Endothelial cell of umbilical vein (primary cell): Measurements from ENCODE around the gene HDAC11. TPM values are rescaled to one million over a fixed set of nuclear protein-coding genes. Genes with fewer than 3 reads are reported as not detected.

Experiments
- BruUV-seq: library from RNA; stranded (reverse); fragments of 400-500 nt; replicated peaks from 2 replicates; lab custom pipeline; 2021; lab: Mats Ljungman, UMichigan
- CTCF ChIA-PET: fragments of 300-600, 350-600 bp; sonication (Branson Sonifier 250); formaldehyde crosslinking; loops from one replicate; lab custom pipeline; 2021; ENCODE audit warnings: antibody characterized with exemption, inconsistent platforms; lab: Charles Lee
- POLR2A ChIA-PET: fragments of 300-600, 350-600 bp; sonication (Branson Sonifier 250); formaldehyde crosslinking; loops from one replicate; lab custom pipeline; 2021; ENCODE audit warnings: antibody characterized with exemption, inconsistent platforms; lab: Charles Lee
- DNase-seq: peaks from one replicate; pipeline ENCODE4 v3.0.0-alpha.2; 2011; ENCODE audit warnings: low read depth, low spot score
- FAIRE-seq: peaks from 2 replicates; lab custom pipeline; 2011; peaks lifted over from hg19 to GRCh38; lab: Jason Lieb, UNC
- H2AFZ ChIP-seq: 2 replicates; pipeline ENCODE4 v1.6.0; 2012; ENCODE audit warnings: low read depth, low read length, control low read depth, inconsistent platforms
- H3K27ac ChIP-seq: 2 replicates; pipeline ENCODE4 v1.5.1; 2011; ENCODE audit warnings: low read depth, mild to moderate bottlenecking, control low read depth, low read length, moderate library complexity; ENCODE audit not compliant: insufficient read depth
- H3K27me3 ChIP-seq, 2 experiments: 2 replicates each; pipeline versions ENCODE4 v1.6.0 to v1.6.1; 2011; ENCODE audit warnings: low read length in 2 of 2, mixed read lengths in 1 of 2; ENCODE audit not compliant: control insufficient read depth in 2 of 2, insufficient read depth in 2 of 2
- H3K36me3 ChIP-seq, 2 experiments: 2 replicates in 1 of 2; 3 replicates in 1 of 2; pipeline ENCODE4 v1.5.1; 2011; ENCODE audit warnings: low read length in 2 of 2, mild to moderate bottlenecking in 1 of 2, moderate library complexity in 1 of 2; ENCODE audit not compliant: control insufficient read depth in 2 of 2, insufficient read depth in 2 of 2; ENCODE audit errors: extremely low read depth in 1 of 2
- H3K4me1 ChIP-seq: 3 replicates; pipeline ENCODE4 v1.5.1; 2011; ENCODE audit warnings: mild to moderate bottlenecking, low read length; ENCODE audit not compliant: control insufficient read depth, insufficient read depth; ENCODE audit errors: extremely low read depth
- H3K4me2 ChIP-seq: 2 replicates; pipeline ENCODE4 v1.6.1; 2011; ENCODE audit warnings: low read length, control low read depth, mixed read lengths; ENCODE audit not compliant: insufficient read depth
- H3K4me3 ChIP-seq, 3 experiments: fragments of 200-600 bp in 1 of 3; sonication (generic), shearing (Covaris generic) in 1 of 3; replicated peaks in 1 of 3; 2 replicates each; pipeline ENCODE4 v1.5.1; 2011 to 2016; ENCODE audit warnings: control low read depth in 3 of 3, low read length in 3 of 3, mild to moderate bottlenecking in 2 of 3, inconsistent platforms in 1 of 3, low read depth in 1 of 3, moderate library complexity in 1 of 3; ENCODE audit not compliant: insufficient read depth in 1 of 3
- H3K79me2 ChIP-seq: 2 replicates; pipeline ENCODE4 v1.6.0; 2012; ENCODE audit warnings: low read length, inconsistent platforms; ENCODE audit not compliant: control insufficient read depth, insufficient read depth
- H3K9ac ChIP-seq: replicated peaks from 2 replicates; pipeline ENCODE3; 2011; ENCODE audit warnings: low read length, control low read depth; ENCODE audit not compliant: insufficient read depth; ENCODE audit errors: extremely low read depth
- H3K9me1 ChIP-seq: replicated peaks from 3 replicates; pipeline ENCODE4 v1.6.0; 2011; ENCODE audit warnings: mild to moderate bottlenecking, low read length; ENCODE audit not compliant: control insufficient read depth, insufficient read depth; ENCODE audit errors: extremely low read depth
- H3K9me3 ChIP-seq: replicated peaks from 2 replicates; pipeline ENCODE4 v1.5.1; 2012; ENCODE audit warnings: low read length, inconsistent platforms; ENCODE audit not compliant: control insufficient read depth, insufficient read depth
- H4K20me1 ChIP-seq: replicated peaks from 2 replicates; pipeline ENCODE3; 2011; ENCODE audit warnings: mild to moderate bottlenecking, low read length; ENCODE audit not compliant: control insufficient read depth, insufficient read depth; ENCODE audit errors: extremely low read depth
- EZH2 ChIP-seq: IDR thresholded peaks from 2 replicates; pipeline ENCODE4 v1.6.1; 2012; ENCODE audit warnings: borderline replicate concordance, low read depth, mild to moderate bottlenecking, moderate library complexity, low read length, inconsistent platforms; ENCODE audit not compliant: severe bottlenecking
- FOS ChIP-seq: IDR thresholded peaks from 2 replicates; pipeline ENCODE4 v1.6.1; 2011; ENCODE audit warnings: mild to moderate bottlenecking, low read length, moderate library complexity, borderline replicate concordance; ENCODE audit not compliant: insufficient read depth
- GATA2 ChIP-seq: IDR thresholded peaks from 2 replicates; pipeline ENCODE4 v1.7.0; 2011; ENCODE audit warnings: low read depth, mild to moderate bottlenecking, moderate library complexity, mixed read lengths, low read length; ENCODE audit not compliant: insufficient read length, insufficient read depth
- JUN ChIP-seq: IDR thresholded peaks from 2 replicates; pipeline ENCODE4 v1.6.1; 2011; ENCODE audit warnings: borderline replicate concordance, low read depth; ENCODE audit not compliant: insufficient read length, insufficient read depth
- MAX ChIP-seq: IDR thresholded peaks from 2 replicates; pipeline ENCODE4 v1.6.1; 2011; ENCODE audit not compliant: insufficient read depth, insufficient read length
- MYC ChIP-seq: IDR thresholded peaks from one replicate; pipeline ENCODE4 v1.6.1; 2011; ENCODE audit warnings: mild to moderate bottlenecking, low read depth, low read length
- POLR2A ChIP-seq: IDR thresholded peaks from 2 replicates; pipeline ENCODE4 v1.6.1; 2012; ENCODE audit warnings: low read depth, mild to moderate bottlenecking, control low read depth, low read length
- POLR2AphosphoS5 ChIP-seq: IDR thresholded peaks from 2 replicates; pipeline ENCODE4 v1.6.1; 2012; ENCODE audit warnings: low read depth, mild to moderate bottlenecking, control low read depth, low read length, moderate library complexity; ENCODE audit not compliant: insufficient read depth
- dilution Hi-C: fragments of 300-500 bp; cut with MboI; formaldehyde crosslinking; loops from one replicate; pipeline ENCODE4 v1.15.0; 2019; ENCODE audit warnings: low sequenced_read_pairs; ENCODE audit not compliant: extremely low pct_ligation_motif_present
- intact Hi-C: fragments of 100-400 bp; cut with micrococcal nuclease; formaldehyde crosslinking; loops from one replicate; pipeline ENCODE4 v1.10.0; 2022
- polyA plus RNA-seq, 4 experiments: library from polyadenylated mRNA; depleted of rRNA in 3 of 4; stranded (reverse) in 3 of 4; unstranded in 1 of 4; fragments of >200 nt; gene quantifications; 2 replicates each; pipeline versions ENCODE4 v1.2.1 to v1.2.3, GENCODE V29; 2011 to 2012; ENCODE audit warnings: missing spikeins in 1 of 4
- total RNA-seq: library from RNA; stranded (reverse); gene quantifications from 2 replicates; pipeline ENCODE4 v1.2.3, GENCODE V29; 2021
- TF ChIP-seq, protein P1 (sequence below), 2 donors: IDR thresholded peaks; 1 replicate in 1 of 2; 2 replicates in 1 of 2; pipeline ENCODE4 v1.5.1; 2011; ENCODE audit warnings: low read length in 2 of 2, mild to moderate bottlenecking in 2 of 2, moderate library complexity in 2 of 2, control low read depth in 1 of 2, inconsistent platforms in 1 of 2, low read depth in 1 of 2; ENCODE audit not compliant: insufficient read depth in 1 of 2; ENCODE audit errors: extremely low read depth in 1 of 2

HDAC11 gene
- total and polyA plus RNA-seq, 2 donors (not counting 3 experiments of a cell fraction or from before 2014, with no cell fraction given), result 6.8 to 8.8 TPM

- no peak overlapping the region for H2AFZ ChIP-seq
- dilution Hi-C loops, result no loop called here
- no peaks in the 10 kb centered on the region for H3K4me1 ChIP-seq
- H3K4me3 ChIP-seq, result no peak overlapping the region
- H3K9ac ChIP-seq, result no peak overlapping the region
- H3K9me3 ChIP-seq, result no peaks in the 10 kb centered on the region
- no TSS peak for BruUV-seq
- no peaks in the 10 kb centered on the region for H3K79me2 ChIP-seq
- H3K4me2 ChIP-seq, result no peak overlapping the region
- no peak overlapping the region for H3K27ac ChIP-seq
- no peaks in the 10 kb centered on the region for H3K9me1 ChIP-seq
- intact Hi-C loops, result no loop called here
- CTCF ChIA-PET, result no interaction called here
- FAIRE-seq, result no peak
- POLR2A ChIA-PET, result no interaction called here
- no peaks in the 10 kb centered on the region for H3K27me3 ChIP-seq
- DNase-seq, result no peak
- TF ChIP-seq MAX (no peak), EZH2 (no peak), MYC (no peak), POLR2AphosphoS5 (no peak), GATA2 (no peak), JUN (no peak), FOS (no peak), POLR2A (no peak)
- TF ChIP-seq, protein P1, sequence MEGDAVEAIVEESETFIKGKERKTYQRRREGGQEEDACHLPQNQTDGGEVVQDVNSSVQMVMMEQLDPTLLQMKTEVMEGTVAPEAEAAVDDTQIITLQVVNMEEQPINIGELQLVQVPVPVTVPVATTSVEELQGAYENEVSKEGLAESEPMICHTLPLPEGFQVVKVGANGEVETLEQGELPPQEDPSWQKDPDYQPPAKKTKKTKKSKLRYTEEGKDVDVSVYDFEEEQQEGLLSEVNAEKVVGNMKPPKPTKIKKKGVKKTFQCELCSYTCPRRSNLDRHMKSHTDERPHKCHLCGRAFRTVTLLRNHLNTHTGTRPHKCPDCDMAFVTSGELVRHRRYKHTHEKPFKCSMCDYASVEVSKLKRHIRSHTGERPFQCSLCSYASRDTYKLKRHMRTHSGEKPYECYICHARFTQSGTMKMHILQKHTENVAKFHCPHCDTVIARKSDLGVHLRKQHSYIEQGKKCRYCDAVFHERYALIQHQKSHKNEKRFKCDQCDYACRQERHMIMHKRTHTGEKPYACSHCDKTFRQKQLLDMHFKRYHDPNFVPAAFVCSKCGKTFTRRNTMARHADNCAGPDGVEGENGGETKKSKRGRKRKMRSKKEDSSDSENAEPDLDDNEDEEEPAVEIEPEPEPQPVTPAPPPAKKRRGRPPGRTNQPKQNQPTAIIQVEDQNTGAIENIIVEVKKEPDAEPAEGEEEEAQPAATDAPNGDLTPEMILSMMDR (IDR thresholded peaks at IDR 0.05; ENCODE audit: extremely low read depth in 1 of 2, insufficient read depth in 1 of 2, low read depth in 1 of 2, low read length in 2 of 2), result no peak
- no peaks in the 10 kb centered on the region for H3K36me3 ChIP-seq
- H4K20me1 ChIP-seq, result no peaks in the 10 kb centered on the region
These were observed 57.8 kb downstream of the HDAC11 start for GRCh38 chr3:13537909-13538296.
